RWPE2 (cell line): ENCODE measurements around the gene ANKIB1.

Experiments used
- ATAC-seq: fragments of 200-7000 bp; cut with Tn5 transposase; 3 replicates; pipeline ENCODE4 v1.9.1; 2021; ENCODE audit warnings: low read depth
- DNase-seq: peaks from one replicate; pipeline ENCODE4 v3.0.0-alpha.2; 2020; ENCODE audit warnings: low spot score
- H3K27ac ChIP-seq: fragments of 450-650 bp; 2 replicates; pipeline ENCODE4 v1.5.1; 2017; ENCODE audit warnings: mild to moderate bottlenecking; ENCODE audit not compliant: poor library complexity, severe bottlenecking
- H3K27me3 ChIP-seq: fragments of 250-450 bp; sonication (Bioruptor Pico); 2 replicates; pipeline ENCODE4 v1.5.1; 2021; ENCODE audit warnings: mild to moderate bottlenecking, moderate library complexity; ENCODE audit not compliant: insufficient read depth, poor library complexity, severe bottlenecking
- H3K36me3 ChIP-seq: fragments of 250-450 bp; sonication (Bioruptor Pico); 2 replicates; pipeline ENCODE4 v1.5.1; 2020; ENCODE audit warnings: low read depth, mild to moderate bottlenecking, moderate library complexity
- H3K4me1 ChIP-seq: fragments of 250-450 bp; sonication (Bioruptor Pico); 2 replicates; pipeline ENCODE4 v1.5.1; 2021; ENCODE audit warnings: mild to moderate bottlenecking, moderate library complexity; ENCODE audit not compliant: insufficient read depth, poor library complexity, severe bottlenecking
- H3K4me3 ChIP-seq: fragments of 250-450 bp; sonication (Bioruptor Pico); 2 replicates; pipeline ENCODE4 v1.5.1; 2021; ENCODE audit warnings: mild to moderate bottlenecking, moderate library complexity; ENCODE audit not compliant: severe bottlenecking
- H3K9me3 ChIP-seq: fragments of 250-450 bp; sonication (Bioruptor Pico); 2 replicates; pipeline ENCODE4 v1.5.1; 2021; ENCODE audit warnings: mild to moderate bottlenecking, moderate library complexity; ENCODE audit not compliant: severe bottlenecking
- TF ChIP-seq, protein P1 (sequence below): fragments of 450-650 bp; IDR thresholded peaks from one replicate; pipeline ENCODE4 v1.5.1; 2017; ENCODE audit warnings: mild to moderate bottlenecking, moderate library complexity; ENCODE audit not compliant: poor library complexity, severe bottlenecking

ANKIB1 gene

DNA sequence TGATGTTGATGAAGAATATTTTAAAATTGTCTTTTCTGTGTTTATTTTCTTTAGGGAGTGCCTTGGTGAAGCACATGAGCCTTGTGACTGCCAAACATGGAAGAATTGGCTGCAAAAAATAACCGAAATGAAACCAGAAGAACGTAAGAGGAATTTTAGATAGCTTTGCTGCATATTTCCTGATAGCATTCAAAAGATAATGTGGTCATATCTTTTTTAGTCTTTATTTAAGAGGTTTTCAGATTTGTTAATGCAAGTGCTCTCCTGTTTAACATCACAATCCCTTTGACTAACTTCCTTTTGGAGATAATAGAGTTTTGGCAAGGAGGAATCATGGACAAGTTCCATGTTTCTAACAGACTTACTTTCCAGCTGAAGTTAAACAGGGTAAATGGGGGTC, 116.4 kb downstream of the ANKIB1 start:
- Histone ChIP-seq H3K9me3 (no peaks in the 10 kb centered on the region), H3K4me3 (no peak overlapping the region), H3K27ac (no peak overlapping the region), H3K36me3 (peaks cover 21% of the 10 kb centered on the region), H3K4me1 (no peaks in the 10 kb centered on the region), H3K27me3 (no peaks in the 10 kb centered on the region)
- ATAC-seq, result no peak
- TF ChIP-seq, protein P1, sequence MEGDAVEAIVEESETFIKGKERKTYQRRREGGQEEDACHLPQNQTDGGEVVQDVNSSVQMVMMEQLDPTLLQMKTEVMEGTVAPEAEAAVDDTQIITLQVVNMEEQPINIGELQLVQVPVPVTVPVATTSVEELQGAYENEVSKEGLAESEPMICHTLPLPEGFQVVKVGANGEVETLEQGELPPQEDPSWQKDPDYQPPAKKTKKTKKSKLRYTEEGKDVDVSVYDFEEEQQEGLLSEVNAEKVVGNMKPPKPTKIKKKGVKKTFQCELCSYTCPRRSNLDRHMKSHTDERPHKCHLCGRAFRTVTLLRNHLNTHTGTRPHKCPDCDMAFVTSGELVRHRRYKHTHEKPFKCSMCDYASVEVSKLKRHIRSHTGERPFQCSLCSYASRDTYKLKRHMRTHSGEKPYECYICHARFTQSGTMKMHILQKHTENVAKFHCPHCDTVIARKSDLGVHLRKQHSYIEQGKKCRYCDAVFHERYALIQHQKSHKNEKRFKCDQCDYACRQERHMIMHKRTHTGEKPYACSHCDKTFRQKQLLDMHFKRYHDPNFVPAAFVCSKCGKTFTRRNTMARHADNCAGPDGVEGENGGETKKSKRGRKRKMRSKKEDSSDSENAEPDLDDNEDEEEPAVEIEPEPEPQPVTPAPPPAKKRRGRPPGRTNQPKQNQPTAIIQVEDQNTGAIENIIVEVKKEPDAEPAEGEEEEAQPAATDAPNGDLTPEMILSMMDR, result no peak
- DNase-seq, result no peak

GRCh38 chr7:92366730-92367129, 121.0 kb downstream of the ANKIB1 start:
- no peaks in the 10 kb centered on the region for H3K4me1 ChIP-seq
- TF ChIP-seq, protein P1, result no peak
- no peaks in the 10 kb centered on the region for H3K9me3 ChIP-seq
- no peaks in the 10 kb centered on the region for H3K27me3 ChIP-seq
- H3K4me3 ChIP-seq, result no peak overlapping the region
- H3K27ac ChIP-seq, result no peak overlapping the region
- ATAC-seq (no peak), DNase-seq (no peak)
- H3K36me3 ChIP-seq, result peaks cover 21% of the 10 kb centered on the region

DNA sequence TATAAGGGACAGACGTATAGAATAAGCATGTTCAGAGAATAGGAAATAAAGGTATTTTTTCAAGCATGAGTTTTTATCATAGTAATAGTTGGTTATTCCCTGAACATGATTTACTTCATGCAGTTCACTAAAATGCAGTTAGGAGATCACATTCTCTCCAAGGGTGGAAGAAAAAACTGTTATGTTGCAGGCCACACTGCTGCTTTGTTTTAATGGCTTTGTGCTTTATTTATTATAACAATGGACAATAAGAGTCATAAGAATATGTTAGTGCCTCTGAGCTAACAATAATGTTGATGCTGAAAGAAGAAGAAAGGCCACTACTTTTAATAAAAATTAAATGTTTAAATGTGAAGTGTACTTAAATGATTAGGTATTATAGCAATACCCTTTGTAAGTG, 123.0 kb downstream of the ANKIB1 start:
- H3K27ac ChIP-seq, result no peak overlapping the region
- H3K9me3 ChIP-seq, result no peaks in the 10 kb centered on the region
- H3K36me3 ChIP-seq, result peaks cover 26% of the 10 kb centered on the region
- H3K4me3 ChIP-seq, result no peak overlapping the region
- no peaks in the 10 kb centered on the region for H3K27me3 ChIP-seq
- TF ChIP-seq, protein P1, result no peak
- DNase-seq, result no peak
- no peaks in the 10 kb centered on the region for H3K4me1 ChIP-seq
- no peak for ATAC-seq

DNA sequence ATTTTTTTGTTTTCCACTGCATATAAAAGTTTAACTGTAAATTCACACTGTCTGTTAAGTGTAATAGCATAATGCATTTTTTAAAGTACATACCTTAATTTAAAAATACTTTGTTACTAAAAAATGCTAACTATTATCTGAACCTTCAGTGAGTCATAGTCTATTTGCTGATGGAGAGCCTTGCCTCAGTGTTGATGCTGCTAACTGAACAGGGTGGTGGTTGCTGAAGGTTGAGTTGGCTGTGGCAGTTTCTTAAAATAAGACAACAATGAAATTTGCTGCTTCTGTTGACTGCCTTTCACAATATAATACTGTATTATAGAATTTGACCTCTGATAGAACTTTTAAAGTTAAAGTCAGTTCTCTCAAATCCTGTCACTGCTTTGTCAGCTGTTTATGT, 129.2 kb downstream of the ANKIB1 start:
- H3K4me3 ChIP-seq, result no peak overlapping the region
- TF ChIP-seq, protein P1, result no peak
- no peaks in the 10 kb centered on the region for H3K9me3 ChIP-seq
- no peak overlapping the region for H3K27ac ChIP-seq
- H3K4me1 ChIP-seq, result no peaks in the 10 kb centered on the region
- H3K27me3 ChIP-seq, result no peaks in the 10 kb centered on the region
- no peak for ATAC-seq
- H3K36me3 ChIP-seq, result peaks cover 31% of the 10 kb centered on the region
- no peak for DNase-seq

GRCh38 chr7:92391071-92391470, 145.3 kb downstream of the ANKIB1 start:
- H3K27me3 ChIP-seq, result no peaks in the 10 kb centered on the region
- TF ChIP-seq, protein P1, result no peak
- no peak for ATAC-seq
- no peaks in the 10 kb centered on the region for H3K9me3 ChIP-seq
- DNase-seq, result no peak
- no peak overlapping the region for H3K4me3 ChIP-seq
- H3K4me1 ChIP-seq, result no peaks in the 10 kb centered on the region
- H3K27ac ChIP-seq, result no peak overlapping the region
- H3K36me3 ChIP-seq, result peaks cover 28% of the 10 kb centered on the region
